Activated CD8-positive, alpha-beta memory T cell treated with anti-CD3 and anti-CD28 coated beads, Interleukin-2, amount 50 U/mL, for 48 hours (primary cell): ENCODE results near the gene CD320.
"Not testable (repeated sequence)": the region's sequence is repeated elsewhere in the genome, so short reads cannot be mapped to it uniquely, and the experiment has no call there.

Experiments
- DNase-seq: peaks from one replicate; pipeline ENCODE4 v3.0.0-alpha.2; 2020

CD320 gene

GRCh38 chr19:8306235-8307054 is 1.7 kb downstream of the CD320 start:
- peak; percentile 48 for DNase-seq

DNA sequence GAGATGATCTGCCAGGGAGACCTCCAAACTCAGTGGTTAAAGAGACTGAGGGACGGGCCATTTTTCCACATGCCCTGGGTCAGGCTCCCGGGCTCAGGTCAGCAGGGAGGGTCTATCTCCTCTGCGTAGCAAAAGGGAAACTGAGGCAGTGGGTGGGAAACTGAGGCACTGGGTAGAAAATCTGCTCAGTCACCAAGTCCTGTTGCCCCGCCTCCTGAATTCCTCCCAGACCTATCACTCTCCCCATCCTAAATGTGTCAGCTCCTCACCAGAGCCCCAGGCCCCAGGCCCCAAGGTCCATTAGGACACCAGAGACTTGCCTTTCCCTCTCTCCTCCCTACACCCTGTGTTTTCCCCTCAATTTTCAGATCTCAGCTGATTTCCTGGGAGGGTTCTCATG is 2.4 kb downstream of the CD320 start:
- peak; percentile 37 for DNase-seq

GRCh38 chr19:8304841-8305621 is 3.1 kb downstream of the CD320 start:
- DNase-seq: peak; percentile 71

- DNase-seq: no peak
Observed at GRCh38 chr19:8302734-8303133, 5.4 kb downstream of the CD320 start.

DNA sequence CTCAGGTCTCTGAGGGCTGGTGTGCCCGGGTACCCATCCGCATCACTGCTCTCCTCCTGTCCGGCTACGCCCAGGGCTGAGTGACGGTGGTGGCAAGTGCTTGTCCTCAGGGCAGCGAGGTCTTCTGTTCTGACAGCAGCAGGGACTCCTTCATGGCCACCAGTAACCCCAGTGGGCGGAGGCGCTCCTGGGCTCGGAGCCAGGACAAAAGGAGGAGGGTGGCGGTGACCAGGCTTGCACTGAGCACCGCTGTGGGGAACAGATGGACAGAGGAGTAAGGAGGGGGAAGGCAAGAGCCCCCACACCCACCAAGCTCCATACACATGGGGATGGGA is 5.8 kb downstream of the CD320 start:
- DNase-seq: peak; percentile 44

GRCh38 chr19:8291337-8291736 is 16.8 kb downstream of the CD320 start:
- not testable (repeated sequence) for DNase-seq

DNA sequence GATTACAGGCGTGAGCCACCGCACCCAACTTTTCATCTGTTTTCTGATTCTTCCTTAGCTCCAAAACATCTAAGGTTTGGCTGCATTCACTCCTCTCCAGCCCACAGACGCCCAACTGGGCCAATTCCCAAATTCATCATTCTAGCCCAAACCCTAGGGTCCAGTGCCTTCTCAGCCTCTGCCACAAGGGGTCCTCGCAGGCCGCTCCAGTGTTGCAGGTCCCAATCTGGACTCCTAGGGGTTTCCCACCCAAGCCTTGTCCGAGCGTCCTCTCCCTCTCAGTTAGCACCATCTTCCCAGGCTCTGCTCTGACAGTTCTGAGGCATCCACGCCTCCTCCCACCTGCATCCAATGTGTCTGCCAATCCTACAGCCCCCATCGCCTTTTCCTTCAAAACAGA is 31.6 kb downstream of the CD320 start:
- DNase-seq: not testable (repeated sequence)

DNA sequence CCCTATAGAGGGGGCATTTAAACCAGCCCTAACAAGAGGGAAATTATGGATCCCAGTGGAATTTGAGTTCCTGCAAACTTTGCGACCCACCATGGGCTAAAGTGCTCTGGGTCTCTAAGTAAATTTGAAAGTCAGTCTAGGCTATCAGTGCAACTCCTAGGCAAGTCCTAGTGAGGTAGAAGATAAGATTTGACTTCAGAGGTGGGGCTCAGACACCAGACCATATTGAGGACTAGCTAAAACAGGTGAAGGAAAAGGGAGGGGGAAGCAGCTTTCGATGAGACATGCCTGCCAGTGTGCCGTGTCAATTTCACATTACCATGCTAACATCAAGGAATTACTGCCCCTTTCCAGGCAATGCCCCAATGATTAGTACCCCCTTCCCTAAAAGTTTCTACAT is 38.4 kb downstream of the CD320 start:
- DNase-seq: peak; percentile 32

DNA sequence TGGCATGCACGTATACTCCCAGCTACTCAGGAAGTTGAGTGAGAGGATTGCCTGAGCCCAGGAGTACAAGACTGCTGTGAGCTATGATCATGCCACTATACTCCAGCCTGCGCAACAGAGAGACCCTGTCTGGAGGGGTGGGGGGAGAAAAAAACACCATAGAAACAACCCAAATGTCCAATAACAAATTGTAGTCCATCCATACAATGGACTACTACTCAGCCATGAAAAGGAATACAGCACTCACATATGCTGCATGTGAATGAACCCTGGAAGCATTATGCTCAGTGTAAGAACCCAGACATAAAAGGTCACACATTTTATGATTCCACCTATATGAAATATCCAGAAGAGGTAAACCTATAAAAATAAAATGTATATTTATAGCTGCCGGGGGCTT is 42.3 kb downstream of the CD320 start:
- DNase-seq: peak; percentile 25

DNA sequence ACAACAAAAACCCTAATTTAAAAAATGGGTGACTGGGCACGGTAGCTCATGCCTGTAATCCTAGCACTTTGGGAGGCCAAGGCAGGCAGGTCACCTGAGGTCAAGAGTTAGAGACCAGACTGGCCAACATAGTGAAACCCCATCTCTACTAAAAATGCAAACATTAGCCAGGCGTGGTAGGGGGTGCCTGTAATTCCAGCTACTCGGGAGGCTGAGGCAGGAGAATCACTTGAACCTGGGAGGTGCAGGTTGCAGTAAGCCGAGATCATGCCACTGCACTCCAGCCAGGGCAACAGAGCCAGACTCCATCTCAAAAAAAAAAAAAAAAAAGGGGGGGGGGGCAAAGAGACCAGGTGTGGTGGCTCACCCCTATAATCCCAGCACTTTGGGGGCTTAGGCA is 43.9 kb downstream of the CD320 start:
- DNase-seq: peak; percentile 20

DNA sequence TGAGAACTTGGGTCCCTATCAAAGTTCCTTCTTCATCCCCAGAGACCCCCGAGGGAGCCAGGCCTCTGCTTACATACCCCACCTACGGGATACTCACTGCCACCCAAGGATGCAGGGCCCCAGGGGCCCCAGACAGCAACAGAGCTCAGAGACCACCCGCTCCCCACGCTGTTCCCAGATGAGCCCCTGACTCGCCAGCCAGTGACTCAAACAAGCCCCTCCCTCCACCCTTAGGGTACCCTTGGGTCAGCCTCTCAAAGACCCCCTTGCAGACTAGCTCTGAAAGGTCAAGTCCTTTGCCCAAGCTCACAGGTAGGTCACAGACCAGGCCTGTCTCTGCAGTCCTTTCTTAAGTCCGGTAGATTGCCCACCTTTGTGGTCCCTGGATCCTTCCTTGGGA is 45.7 kb downstream of the CD320 start:
- peak; percentile 44 for DNase-seq

DNA sequence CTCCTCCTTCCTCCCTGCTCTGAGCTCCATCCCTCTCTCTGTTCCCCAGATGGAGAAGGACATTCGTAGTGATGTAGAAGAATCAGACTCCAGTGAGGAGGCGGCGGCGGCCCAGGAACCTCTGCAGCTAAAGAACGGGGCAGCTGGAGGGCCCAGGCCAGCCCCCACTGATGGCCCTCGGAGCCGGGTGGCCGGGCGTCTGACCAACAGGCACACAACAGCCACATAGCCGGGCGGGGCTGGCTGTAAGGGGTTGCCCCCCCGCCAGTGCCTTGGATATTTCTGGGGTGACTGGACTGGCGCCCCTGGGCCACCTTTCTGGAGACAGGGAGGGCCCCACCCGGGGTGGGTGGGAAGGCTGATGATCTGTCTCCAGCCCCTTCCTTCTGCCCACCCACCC is 46.3 kb downstream of the CD320 start:
- DNase-seq: peak; percentile 39

DNA sequence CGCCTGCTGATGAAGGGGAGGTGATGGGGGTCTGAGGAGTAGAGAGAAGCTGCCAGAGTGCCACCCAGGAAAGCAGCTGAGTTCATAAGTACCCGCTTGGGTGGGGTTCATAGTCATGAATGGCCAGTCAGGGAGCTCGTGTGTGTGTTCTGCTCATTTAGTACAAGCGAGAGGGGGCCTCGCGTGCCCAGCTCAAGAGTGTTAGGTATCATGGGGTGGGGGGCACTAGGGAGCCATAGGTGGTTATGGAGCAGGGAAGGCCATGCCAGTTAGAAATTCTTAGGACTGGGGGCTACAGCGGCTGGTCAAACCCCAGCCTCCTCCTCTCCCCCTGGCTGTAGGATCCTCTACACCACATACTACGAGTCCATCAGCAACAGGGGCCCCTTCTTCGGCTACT is 46.8 kb downstream of the CD320 start:
- DNase-seq: peak; percentile 38

DNA sequence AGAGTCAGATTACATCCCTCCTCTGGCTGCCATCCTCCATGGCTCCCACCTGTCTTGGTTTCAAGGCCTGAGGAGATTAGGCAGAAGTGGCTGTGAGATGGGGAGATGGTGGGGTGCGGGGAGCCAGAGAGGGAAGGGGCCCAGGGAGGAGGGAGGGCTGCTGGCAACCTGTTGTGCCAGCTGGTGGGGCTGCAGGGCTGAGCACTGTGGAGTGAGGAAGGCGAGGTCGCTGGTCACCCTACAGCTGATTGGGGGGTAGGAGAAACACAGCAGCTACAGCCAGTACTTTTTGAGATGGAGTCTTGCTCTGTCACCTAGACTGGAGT is 48.3 kb downstream of the CD320 start:
- no peak for DNase-seq

DNA sequence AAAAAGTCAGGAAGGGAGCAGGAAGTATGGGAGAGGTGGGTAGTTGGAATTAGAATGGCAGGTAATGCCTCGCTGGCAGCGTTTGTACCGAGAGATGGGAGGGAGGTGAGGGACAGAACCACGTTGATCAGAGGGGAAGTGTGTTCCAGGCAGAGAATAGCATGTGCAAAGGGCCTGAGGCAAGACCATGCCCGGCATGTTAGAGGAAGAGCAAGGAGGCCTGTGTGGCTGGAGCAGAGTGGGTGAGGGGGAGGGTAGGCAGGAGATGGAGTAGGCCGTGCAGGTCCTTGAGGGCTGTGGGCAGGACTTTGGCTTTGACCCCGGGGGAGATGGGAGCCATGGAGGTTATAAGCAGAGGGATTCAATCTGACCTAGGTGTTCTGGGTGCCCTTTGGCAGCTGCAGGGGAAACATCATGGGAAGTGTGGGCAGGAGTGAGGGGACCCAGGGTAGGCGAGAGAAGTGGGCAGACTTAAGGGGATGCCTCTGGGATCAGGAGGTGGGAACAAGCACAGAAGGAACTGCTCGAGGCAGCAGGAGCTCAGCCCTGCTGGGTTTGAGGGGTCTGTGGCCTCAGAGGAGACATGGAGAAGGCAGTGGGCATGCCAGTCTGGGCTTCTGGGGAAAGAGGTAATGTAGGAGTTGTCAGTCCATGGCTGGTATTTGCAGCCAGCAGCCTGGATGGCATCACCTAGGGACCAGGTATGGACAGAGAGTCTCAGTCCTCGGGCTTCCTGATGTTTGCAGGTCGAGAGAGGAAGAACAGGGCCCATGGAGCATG is 48.8 kb downstream of the CD320 start:
- no peak for DNase-seq

- no peak for DNase-seq
Observed at GRCh38 chr19:8257052-8257443, 51.1 kb downstream of the CD320 start.

DNA sequence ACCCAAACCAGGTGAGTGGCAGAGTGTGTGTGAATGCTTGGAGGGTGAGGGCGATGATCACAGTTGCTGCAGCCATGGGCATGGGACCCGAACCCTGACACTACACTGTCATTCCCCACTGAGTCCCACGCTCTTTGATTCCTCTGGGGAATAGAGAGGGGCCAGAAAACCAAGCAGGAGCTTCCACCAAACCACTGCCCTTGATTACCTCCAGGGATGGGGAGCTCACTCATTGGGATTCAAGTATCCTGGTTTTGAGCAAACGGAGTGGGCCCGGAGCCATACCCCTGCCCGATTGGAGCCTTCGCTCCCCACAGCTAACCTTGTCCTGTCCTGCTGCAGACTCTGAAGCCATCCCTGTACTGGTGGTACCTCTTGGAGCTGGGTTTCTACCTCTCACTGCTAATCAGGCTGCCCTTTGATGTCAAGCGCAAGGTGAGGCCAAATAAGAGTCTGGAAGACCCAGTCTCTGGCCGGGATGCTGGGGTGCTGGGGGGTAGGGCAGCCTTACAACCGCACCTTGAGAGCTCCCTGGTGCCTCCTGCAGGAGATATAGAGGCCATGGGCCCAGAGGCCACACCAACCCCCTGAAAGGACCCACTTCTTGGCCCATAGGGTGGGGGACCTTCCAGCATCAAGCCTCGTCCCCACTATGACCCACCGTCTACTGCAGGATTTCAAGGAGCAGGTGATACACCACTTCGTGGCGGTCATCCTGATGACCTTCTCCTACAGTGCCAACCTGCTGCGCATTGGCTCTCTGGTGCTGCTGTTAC is 51.7 kb downstream of the CD320 start:
- no peak for DNase-seq

GRCh38 chr19:8255426-8256125 is 52.6 kb downstream of the CD320 start:
- no peak for DNase-seq

DNA sequence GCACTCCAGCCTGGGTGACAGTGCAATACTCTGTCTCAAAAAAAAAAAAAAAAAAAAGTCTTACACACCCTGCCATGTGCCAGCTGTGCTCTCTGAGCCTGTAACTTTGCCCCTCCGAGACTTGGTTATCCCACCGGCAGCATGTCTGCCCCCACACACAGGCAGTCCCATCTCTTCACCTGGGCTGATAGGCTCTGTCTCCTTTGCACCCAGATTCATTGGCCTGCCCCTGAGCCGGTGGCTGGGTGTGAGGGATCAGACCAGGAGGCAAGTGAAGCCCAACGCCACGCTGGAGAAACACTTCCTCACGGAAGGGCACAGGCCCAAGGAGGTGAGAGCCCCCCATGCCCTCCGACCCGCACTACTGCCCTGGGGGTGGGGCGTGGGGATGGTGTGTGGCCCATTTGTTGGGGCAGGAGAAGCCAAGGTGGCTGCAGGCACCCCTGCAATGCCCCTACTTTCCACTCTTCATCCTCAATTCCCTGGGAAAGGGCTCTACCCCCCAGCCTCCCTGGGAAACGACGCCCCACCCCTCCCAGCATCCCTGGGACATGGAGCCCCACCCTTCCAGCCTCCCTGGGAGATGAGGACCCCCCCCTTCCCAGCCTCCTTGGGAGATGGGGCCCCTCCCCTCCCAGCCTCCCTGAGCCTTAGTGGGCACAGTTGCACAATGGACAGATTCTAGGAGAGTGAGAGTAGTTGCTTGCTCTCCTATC is 53.7 kb downstream of the CD320 start:
- no peak for DNase-seq

- DNase-seq: no peak
Observed at GRCh38 chr19:8253678-8254077, 54.5 kb downstream of the CD320 start.

- peak; percentile 96 for DNase-seq
Observed at GRCh38 chr19:8252922-8253589, 55.1 kb downstream of the CD320 start.
